ENCODE results near the gene DLGAP3. TPM values are rescaled to one million over a fixed set of nuclear protein-coding genes. Genes with fewer than 3 reads are reported as not detected.

DLGAP3 gene
- total and polyA plus RNA-seq, 2 of the 13 experiments (the other 11 are each of a cell fraction or from before 2014, with no cell fraction given), result 0.03 to 0.04 TPM

GRCh38 chr1:34928699-34929496, 552 bp downstream of the DLGAP3 start:
- ChIA-PET POLR2A (no interaction called here), CTCF (ENCODE audit: low intra/inter-chr PET ratio, low total read pairs) (no interaction called here)
- H3K9ac ChIP-seq (ENCODE audit: insufficient read depth, low read depth, low read length), result no peak overlapping the region
- FAIRE-seq (no peak), ATAC-seq (peak; percentile 26), DNase-seq (ENCODE audit: low spot score) (no peak)
- peak overlapping the region; percentile 68 for H3K4me2 ChIP-seq (ENCODE audit: low read depth, low read length)
- BruUV-seq (replicated peaks), result no TSS peak
- H3K36me3 ChIP-seq (replicated peaks in 1 of 2; ENCODE audit: control insufficient read depth in 1 of 2, insufficient read depth in 2 of 2, low read length in 2 of 2), result no peaks in the 10 kb centered on the region
- in situ Hi-C loops (cut with HindIII; ENCODE audit: extremely low pct_ligation_motif_present, low pct_unique_long_range_greater_than_20kb), result no loop called here
- no peaks in the 10 kb centered on the region for H3K79me2 ChIP-seq (ENCODE audit: insufficient read depth, low read length)
- no peaks in the 10 kb centered on the region for H3K9me3 ChIP-seq (ENCODE audit: low read length)
- H3K4me3 ChIP-seq (replicated peaks in 1 of 3; ENCODE audit: insufficient read depth in 1 of 3, low read depth in 2 of 3, low read length in 3 of 3), result peak overlapping the region; percentile 40 to 70 (median 54); a peak in 4 of 6 replicates
- intact Hi-C loops (cut with micrococcal nuclease; ENCODE audit: unreplicated experiment), result no loop called here
- H3K27ac ChIP-seq (ENCODE audit: extremely low read length, insufficient read depth, low read length), result no peak overlapping the region
- 26% methylated on average over 20 of the region's 66 CpGs for WGBS (ENCODE audit: low lambda C conversion rate)
- H2AFZ ChIP-seq (ENCODE audit: low read length), result no peak overlapping the region
- peaks cover 6% of the 10 kb centered on the region for H3K4me1 ChIP-seq (ENCODE audit: insufficient read depth, low read length)
- peaks cover 6 to 45% of the 10 kb centered on the region in 2 experiments; a peak in 4 of 5 replicates for H3K27me3 ChIP-seq (ENCODE audit: control insufficient read depth in 1 of 2, insufficient read depth in 2 of 2, low read length in 2 of 2)
- H4K20me1 ChIP-seq (ENCODE audit: insufficient read depth, low read length), result no peaks in the 10 kb centered on the region
- no peak for TF ChIP-seq POGK (CRISPR knock-in tag; conservative IDR thresholded peaks at IDR 0.05)
- peak; percentile 30 for TF ChIP-seq ZNF407 (CRISPR knock-in tag; IDR thresholded peaks at IDR 0.05; ENCODE audit: not compliant biosample characterization)
- TF ChIP-seq CREB3 (CRISPR knock-in tag; IDR thresholded peaks at IDR 0.05), result no peak
- 0 out of 2 replicates have a peak, but pooled peaks have one; percentile 6 for TF ChIP-seq MNT (IDR thresholded peaks at IDR 0.05)
- no peak for TF ChIP-seq TOE1 (CRISPR knock-in tag; IDR thresholded peaks at IDR 0.05)
- TF ChIP-seq, protein P1, sequence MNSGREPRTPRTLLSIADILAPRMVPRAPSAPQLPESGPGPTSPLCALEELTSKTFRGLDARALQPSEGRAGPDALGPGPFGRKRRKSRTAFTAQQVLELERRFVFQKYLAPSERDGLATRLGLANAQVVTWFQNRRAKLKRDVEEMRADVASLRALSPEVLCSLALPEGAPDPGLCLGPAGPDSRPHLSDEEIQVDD (CRISPR knock-in tag; IDR thresholded peaks at IDR 0.05; ENCODE audit: borderline replicate concordance), result no peak
- peak; percentile 62; the same call in 1 of the 2 replicates for TF ChIP-seq EZH2 (conservative IDR thresholded peaks at IDR 0.05; ENCODE audit: low read depth, low read length)

All from HepG2 (cell line).